Bronchial epithelial cell (primary cell): ENCODE results near the gene NRDE2. TPM values are rescaled to one million over a fixed set of nuclear protein-coding genes. Genes with fewer than 3 reads are reported as not detected.

Source experiments
- DNase-seq: peaks from one replicate; pipeline ENCODE4 v3.0.0-alpha.2; 2010; ENCODE audit warnings: low read depth
- FAIRE-seq: peaks from 2 replicates; lab custom pipeline; 2011; peaks lifted over from hg19 to GRCh38; lab: Jason Lieb, UNC
- H3K27me3 ChIP-seq: 2 replicates; pipeline ENCODE4 v1.5.1; 2011; ENCODE audit warnings: low read length; ENCODE audit not compliant: control insufficient read depth, insufficient read depth
- H3K36me3 ChIP-seq: 2 replicates; pipeline ENCODE4 v1.5.1; 2011; ENCODE audit warnings: low read length; ENCODE audit not compliant: control insufficient read depth, insufficient read depth
- H3K4me3 ChIP-seq: 2 replicates; pipeline ENCODE4 v1.5.1; 2011; ENCODE audit warnings: mild to moderate bottlenecking, low read depth, low read length, control low read depth
- total RNA-seq: library from RNA; depleted of rRNA; stranded (reverse); fragments of >200 nt; gene quantifications from 2 replicates; pipeline ENCODE4 v1.2.1, GENCODE V29; 2014
- TF ChIP-seq, protein P1 (sequence below): IDR thresholded peaks from 2 replicates; pipeline ENCODE4 v1.5.1; 2011; ENCODE audit warnings: mild to moderate bottlenecking, moderate library complexity, low read length, control low read depth, inconsistent platforms; ENCODE audit not compliant: insufficient read depth, severe bottlenecking

NRDE2 gene, protein sequence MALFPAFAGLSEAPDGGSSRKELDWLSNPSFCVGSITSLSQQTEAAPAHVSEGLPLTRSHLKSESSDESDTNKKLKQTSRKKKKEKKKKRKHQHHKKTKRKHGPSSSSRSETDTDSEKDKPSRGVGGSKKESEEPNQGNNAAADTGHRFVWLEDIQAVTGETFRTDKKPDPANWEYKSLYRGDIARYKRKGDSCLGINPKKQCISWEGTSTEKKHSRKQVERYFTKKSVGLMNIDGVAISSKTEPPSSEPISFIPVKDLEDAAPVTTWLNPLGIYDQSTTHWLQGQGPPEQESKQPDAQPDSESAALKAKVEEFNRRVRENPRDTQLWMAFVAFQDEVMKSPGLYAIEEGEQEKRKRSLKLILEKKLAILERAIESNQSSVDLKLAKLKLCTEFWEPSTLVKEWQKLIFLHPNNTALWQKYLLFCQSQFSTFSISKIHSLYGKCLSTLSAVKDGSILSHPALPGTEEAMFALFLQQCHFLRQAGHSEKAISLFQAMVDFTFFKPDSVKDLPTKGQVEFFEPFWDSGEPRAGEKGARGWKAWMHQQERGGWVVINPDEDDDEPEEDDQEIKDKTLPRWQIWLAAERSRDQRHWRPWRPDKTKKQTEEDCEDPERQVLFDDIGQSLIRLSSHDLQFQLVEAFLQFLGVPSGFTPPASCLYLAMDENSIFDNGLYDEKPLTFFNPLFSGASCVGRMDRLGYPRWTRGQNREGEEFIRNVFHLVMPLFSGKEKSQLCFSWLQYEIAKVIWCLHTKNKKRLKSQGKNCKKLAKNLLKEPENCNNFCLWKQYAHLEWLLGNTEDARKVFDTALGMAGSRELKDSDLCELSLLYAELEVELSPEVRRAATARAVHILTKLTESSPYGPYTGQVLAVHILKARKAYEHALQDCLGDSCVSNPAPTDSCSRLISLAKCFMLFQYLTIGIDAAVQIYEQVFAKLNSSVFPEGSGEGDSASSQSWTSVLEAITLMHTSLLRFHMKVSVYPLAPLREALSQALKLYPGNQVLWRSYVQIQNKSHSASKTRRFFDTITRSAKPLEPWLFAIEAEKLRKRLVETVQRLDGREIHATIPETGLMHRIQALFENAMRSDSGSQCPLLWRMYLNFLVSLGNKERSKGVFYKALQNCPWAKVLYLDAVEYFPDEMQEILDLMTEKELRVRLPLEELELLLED
- 5.8 and 6.1 TPM in 2 replicates for total RNA-seq

DNA sequence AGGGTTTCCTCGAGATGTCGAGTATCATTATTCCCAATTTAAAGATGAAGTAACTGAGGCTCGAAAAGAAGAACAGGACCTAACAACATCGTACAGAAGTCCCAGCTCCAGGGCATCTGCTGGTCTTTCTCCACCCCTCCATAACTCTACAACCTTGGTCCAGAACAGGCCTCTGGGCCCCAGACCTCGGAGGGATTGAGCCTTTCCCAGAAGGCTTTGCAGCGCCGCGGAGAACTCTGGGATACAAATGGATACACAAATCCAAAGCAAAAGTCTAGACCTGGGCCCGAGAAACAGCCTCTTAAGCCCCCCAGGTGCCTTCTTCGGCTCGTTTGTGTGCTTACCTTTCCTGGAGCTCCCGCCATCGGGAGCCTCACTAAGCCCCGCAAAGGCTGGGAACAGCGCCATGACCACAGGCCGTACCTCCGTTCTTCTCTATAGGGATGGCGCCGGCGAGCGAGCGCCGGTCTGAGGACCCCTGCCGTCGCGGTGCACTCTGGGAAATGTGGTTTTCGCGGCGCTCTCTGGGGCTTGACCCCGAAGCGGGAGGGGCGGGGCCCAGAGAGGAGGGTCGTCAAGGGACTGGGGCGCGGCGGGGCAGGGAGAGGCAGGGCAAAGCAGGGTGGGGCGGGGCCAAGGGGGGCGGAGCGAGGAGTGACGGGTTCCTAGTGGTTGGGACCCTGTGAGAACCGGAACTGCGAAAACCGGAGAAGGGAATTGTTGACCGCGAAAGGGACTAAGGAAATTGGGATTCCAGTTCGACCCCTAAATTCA, at the start of gene NRDE2:
TSS of gene NRDE2 (minus strand) at position 445 of the 774 bp plus-strand sequence. CDS start at position 408, 37 bp downstream.
- Histone ChIP-seq H3K4me3 (peak within 1 kb of the TSS; percentile 59), H3K36me3 (no peaks in the 10 kb centered on the region), H3K27me3 (no peaks in the 10 kb centered on the region)
- DNase-seq (peak; percentile 88), FAIRE-seq (no peak)
- TF ChIP-seq, protein P1, sequence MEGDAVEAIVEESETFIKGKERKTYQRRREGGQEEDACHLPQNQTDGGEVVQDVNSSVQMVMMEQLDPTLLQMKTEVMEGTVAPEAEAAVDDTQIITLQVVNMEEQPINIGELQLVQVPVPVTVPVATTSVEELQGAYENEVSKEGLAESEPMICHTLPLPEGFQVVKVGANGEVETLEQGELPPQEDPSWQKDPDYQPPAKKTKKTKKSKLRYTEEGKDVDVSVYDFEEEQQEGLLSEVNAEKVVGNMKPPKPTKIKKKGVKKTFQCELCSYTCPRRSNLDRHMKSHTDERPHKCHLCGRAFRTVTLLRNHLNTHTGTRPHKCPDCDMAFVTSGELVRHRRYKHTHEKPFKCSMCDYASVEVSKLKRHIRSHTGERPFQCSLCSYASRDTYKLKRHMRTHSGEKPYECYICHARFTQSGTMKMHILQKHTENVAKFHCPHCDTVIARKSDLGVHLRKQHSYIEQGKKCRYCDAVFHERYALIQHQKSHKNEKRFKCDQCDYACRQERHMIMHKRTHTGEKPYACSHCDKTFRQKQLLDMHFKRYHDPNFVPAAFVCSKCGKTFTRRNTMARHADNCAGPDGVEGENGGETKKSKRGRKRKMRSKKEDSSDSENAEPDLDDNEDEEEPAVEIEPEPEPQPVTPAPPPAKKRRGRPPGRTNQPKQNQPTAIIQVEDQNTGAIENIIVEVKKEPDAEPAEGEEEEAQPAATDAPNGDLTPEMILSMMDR = peak; percentile 6

DNA sequence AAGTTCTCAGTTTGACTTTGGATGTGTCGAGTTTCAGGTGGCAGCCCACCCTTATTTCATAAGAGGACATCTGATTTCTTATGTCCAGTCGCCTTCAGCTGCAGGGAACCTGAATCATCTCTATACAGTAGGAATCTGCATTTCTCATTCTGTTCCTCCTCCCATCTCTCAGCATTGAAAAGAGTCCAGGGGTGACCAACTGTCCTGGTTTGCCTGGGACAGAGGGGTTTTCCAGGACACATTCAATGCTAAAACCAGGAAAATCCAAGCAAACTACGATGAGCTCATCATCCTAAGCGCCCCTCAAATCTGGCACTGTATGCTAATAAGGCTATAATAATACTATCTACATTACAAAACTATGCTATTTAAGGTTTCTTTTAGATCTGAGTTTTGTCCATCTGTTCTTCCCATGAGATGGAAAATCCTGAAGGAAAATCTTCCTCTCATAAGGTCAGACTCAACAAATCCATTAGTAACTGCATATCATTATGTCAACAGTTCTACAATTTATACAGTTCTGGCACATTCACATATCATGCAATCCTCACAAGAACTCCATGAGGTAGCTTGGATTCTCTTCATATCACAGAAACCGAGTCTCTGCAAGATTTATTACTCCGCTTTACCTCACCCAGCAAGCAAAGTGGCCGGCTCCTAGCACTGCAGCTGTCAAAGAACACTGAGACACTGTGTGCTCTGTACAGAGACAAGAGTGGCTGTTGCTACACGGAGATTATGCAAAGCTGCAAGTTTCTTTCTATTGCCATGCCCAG, 49.5 kb upstream of the NRDE2 start:
- no peaks in the 10 kb centered on the region for H3K36me3 ChIP-seq
- DNase-seq (no peak), FAIRE-seq (no peak)
- H3K27me3 ChIP-seq = no peaks in the 10 kb centered on the region
- no peak overlapping the region for H3K4me3 ChIP-seq
- TF ChIP-seq, protein P1 = no peak

DNA sequence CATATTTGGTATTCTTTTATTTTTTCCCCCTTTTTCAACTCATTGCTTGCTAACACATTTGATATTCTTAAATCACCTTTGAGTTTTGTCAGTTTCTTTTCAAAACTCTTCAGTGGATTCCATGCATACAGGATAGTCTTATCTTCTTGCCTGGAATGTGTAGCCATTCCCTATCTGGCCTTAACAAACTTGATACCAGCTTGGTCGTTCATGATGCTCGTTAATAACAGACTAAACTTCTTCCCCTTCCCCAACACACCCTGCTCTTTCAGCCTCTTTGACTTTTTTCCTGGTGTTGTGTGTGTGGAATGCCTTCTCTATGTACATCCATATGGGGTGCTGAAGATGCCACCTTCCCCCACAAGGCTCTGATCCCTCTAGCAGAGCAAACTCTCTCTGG, 47.4 kb upstream of the NRDE2 start:
- no peak overlapping the region for H3K4me3 ChIP-seq
- no peaks in the 10 kb centered on the region for H3K27me3 ChIP-seq
- TF ChIP-seq, protein P1 = no peak
- FAIRE-seq (no peak), DNase-seq (no peak)
- no peaks in the 10 kb centered on the region for H3K36me3 ChIP-seq

DNA sequence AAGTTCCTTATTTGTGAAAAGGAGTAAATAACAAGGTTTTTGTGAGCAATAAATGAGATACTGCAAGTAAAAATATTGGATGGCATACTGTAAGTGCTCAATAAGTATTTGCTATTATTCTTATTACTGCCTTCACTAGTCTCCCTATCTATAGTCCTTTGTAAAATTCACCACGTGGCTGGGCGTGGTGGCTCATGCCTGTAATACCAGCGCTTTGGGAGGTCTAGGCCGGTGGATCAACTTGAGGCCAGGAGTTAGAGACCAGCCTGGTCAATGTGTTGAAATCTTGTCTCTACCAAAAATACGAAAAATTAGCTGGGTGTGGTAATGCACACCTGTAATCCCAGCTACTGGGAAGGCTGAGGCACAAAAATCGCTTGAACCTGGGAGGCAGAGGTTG, 46.5 kb upstream of the NRDE2 start:
- TF ChIP-seq, protein P1 = no peak
- no peaks in the 10 kb centered on the region for H3K27me3 ChIP-seq
- no peaks in the 10 kb centered on the region for H3K36me3 ChIP-seq
- FAIRE-seq (no peak), DNase-seq (no peak)
- no peak overlapping the region for H3K4me3 ChIP-seq
